Measurements from ENCODE around the gene FBXL22.
A peak's percentile ranks its signal among the peaks of the same experiment; 100 is the strongest.
"Not testable (repeated sequence)": the region's sequence is repeated elsewhere in the genome, so short reads cannot be mapped to it uniquely, and the experiment has no call there.

FBXL22 gene

DNA sequence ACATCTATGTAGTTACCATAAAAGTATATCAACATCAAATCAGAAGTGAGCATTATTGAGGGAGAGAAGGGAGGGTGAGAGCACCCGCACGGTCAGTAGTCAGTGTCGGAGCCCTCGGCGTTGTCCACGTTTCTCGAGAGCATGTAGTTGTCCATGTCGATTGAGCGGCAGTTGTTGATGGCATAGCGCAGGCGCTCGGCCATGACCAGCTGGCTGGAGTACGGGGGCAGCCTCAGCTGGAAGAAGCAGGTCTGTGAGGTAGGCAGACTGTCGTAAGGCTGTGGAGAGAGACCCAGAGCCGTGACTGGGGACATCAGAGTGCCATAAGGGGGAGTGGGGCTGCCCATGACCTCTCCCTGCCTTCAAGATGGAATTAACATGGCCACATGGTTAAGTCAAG lies 11.8 kb downstream of the FBXL22 start:
- TF ChIP-seq, protein P1, sequence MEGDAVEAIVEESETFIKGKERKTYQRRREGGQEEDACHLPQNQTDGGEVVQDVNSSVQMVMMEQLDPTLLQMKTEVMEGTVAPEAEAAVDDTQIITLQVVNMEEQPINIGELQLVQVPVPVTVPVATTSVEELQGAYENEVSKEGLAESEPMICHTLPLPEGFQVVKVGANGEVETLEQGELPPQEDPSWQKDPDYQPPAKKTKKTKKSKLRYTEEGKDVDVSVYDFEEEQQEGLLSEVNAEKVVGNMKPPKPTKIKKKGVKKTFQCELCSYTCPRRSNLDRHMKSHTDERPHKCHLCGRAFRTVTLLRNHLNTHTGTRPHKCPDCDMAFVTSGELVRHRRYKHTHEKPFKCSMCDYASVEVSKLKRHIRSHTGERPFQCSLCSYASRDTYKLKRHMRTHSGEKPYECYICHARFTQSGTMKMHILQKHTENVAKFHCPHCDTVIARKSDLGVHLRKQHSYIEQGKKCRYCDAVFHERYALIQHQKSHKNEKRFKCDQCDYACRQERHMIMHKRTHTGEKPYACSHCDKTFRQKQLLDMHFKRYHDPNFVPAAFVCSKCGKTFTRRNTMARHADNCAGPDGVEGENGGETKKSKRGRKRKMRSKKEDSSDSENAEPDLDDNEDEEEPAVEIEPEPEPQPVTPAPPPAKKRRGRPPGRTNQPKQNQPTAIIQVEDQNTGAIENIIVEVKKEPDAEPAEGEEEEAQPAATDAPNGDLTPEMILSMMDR (IDR thresholded peaks at IDR 0.05; ENCODE audit: control insufficient read depth, insufficient read depth, low read depth, low read length, missing control alignments), result no peak
- DNase-seq (ENCODE audit: low read depth), result no peak
- no peak overlapping the region for H3K4me3 ChIP-seq (ENCODE audit: control insufficient read depth, low read depth, low read length)

DNA sequence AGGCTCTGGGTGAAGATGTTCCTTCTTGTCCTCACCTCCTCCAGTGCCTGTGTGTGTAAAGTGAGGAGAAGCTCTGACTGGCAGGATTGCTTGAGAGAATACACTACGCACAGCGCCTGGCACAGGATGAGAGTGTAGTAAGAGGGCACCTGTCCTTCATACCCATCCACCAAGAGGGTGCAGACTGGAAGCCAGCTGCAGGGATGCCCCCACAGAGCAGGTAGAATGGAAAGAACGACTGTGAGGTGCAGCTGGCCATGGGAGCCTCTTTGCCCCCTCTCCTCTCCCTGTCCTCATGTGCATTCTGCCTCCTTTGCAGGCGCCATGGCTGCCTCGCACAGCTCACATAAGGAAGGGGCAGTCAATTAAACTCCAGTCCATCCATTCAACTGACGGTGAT lies 12.3 kb downstream of the FBXL22 start:
- TF ChIP-seq, protein P1 (IDR thresholded peaks at IDR 0.05; ENCODE audit: control insufficient read depth, insufficient read depth, low read depth, low read length, missing control alignments), result no peak
- H3K4me3 ChIP-seq (ENCODE audit: control insufficient read depth, low read depth, low read length), result no peak overlapping the region
- no peak for DNase-seq (ENCODE audit: low read depth)

DNA sequence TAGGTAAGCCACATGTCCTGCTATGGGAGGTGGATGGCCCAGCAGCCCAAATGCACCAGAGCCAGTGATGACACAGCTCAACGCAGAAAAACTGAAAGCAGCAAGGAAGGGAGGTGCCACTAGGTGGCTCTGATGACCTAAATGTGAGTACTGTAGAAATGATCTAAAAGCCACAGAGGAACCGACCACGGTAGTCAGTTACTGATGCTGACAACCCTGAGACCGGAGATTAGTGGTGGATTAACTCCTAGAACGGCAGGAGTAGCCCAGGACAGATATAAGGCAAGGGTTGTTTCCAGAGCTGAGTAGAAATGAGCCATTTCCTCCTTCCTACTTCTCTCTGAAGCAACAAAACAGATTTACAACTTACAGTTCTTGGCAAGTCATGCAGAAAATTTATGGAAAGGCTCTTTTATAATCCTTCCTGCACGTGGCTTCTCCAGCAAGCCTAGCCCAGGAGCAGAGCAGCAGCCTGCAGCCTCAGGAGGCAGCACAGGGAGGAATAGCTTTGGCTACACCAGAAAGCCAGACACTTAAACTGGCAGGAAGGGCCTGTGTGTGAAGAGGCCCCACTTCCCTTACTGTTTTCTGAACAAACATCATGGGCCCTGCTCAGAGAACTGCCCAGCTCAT lies 13.1 kb downstream of the FBXL22 start:
- DNase-seq (ENCODE audit: low read depth), result peak; percentile 63
- no peak overlapping the region for H3K4me3 ChIP-seq (ENCODE audit: control insufficient read depth, low read depth, low read length)
- TF ChIP-seq, protein P1 (IDR thresholded peaks at IDR 0.05; ENCODE audit: control insufficient read depth, insufficient read depth, low read depth, low read length, missing control alignments), result peak; percentile 76

DNA sequence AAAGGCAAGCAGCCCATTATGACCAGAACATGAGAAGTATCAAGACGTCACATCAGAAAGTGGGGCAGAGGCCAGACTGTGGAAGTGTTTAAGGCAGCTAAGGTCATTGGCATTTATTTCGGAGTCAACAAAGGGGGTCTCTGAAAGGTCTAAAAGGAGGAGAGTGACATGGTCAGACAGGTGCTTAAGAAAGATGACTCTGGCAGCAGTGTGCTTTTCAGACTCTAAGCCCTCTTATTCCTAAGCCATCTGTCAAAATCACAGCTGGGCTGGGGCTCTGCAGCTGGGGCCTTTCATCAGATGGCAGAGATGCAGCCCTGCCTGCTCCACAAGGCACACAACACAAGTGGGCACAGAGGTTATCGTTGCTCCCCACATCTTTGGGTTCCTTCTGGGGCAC lies 14.0 kb downstream of the FBXL22 start:
- TF ChIP-seq, protein P1 (IDR thresholded peaks at IDR 0.05; ENCODE audit: control insufficient read depth, insufficient read depth, low read depth, low read length, missing control alignments), result no peak
- DNase-seq (ENCODE audit: low read depth), result no peak
- no peak overlapping the region for H3K4me3 ChIP-seq (ENCODE audit: control insufficient read depth, low read depth, low read length)

DNA sequence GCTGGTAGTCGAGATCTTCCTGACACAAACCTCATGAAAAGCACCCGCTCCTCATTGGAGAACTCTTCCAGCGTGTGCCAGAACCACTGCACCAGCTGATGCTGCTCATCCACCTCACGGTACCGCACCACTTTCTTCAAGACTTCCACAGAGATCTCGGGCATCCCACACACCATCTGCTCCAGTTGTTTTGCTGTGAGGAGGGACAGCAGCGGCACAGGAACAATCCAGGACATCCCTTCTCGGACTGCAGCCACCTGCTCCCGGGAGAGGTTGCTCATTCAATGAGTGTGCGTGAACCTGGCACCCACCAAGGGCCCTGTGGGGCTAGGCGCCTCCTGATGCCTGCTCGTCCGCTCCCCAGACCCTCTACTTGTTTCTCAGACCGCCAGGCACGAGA lies 15.1 kb downstream of the FBXL22 start:
- H3K4me3 ChIP-seq (ENCODE audit: control insufficient read depth, low read depth, low read length), result no peak overlapping the region
- TF ChIP-seq, protein P1 (IDR thresholded peaks at IDR 0.05; ENCODE audit: control insufficient read depth, insufficient read depth, low read depth, low read length, missing control alignments), result no peak
- DNase-seq (ENCODE audit: low read depth), result no peak

DNA sequence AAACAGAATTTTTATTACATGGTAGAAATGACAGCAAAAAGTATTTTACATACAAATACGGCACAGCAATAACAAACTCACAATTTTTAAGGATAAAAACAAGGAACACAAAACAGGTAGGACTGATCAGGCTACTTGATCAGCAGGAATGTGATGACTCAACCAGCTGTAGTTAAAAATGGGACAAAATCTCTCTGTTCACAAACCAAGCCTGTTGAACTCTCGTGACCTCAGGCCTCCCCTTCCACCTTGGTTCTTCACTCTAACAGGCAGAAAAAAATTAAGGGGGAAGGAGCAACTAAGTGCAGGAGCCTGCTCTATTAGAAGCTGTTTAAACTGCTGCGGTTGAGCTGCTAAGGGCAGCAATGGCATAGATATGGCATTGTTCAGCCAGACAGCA lies 18.7 kb downstream of the FBXL22 start:
- H3K4me3 ChIP-seq (ENCODE audit: control insufficient read depth, low read depth, low read length), result no peak overlapping the region
- DNase-seq (ENCODE audit: low read depth), result no peak
- TF ChIP-seq, protein P1 (IDR thresholded peaks at IDR 0.05; ENCODE audit: control insufficient read depth, insufficient read depth, low read depth, low read length, missing control alignments), result no peak

DNA sequence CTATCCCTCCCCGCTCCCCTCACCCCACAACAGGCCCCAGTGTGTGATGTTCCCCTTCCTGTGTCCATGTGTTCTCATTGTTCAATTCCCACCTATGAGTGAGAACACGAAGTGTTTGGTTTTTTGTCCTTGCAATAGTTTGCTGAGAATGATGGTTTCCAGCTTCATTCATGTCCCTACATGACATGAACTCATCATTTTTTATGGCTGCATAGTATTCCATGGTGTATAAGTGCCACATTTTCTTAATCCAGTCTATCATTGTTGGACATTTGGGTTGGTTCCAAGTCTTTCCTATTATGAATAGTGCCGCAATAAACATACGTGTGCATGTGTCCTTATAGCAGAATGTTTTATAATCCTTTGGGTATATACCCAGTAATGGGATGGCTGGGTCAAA lies 20.0 kb downstream of the FBXL22 start:
- not testable (repeated sequence) for H3K4me3 ChIP-seq (ENCODE audit: control insufficient read depth, low read depth, low read length); DNase-seq (ENCODE audit: low read depth)

DNA sequence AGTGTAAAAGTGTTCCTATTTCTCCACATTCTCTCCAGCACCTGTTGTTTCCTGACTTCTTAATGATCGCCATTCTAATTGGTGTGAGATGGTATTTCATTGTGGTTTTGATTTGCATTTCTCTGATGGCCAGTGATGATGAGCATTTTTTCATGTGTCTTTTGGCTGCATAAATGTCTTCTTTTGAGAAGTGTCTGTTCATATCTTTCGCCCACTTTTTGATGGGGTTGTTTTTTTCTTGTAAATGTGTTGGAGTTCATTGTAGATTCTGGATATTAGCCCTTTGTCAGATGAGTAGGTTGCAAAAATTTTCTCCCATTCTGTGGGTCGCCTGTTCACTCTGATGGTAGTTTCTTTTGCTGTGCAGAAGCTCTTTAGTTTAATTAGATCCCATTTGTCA lies 20.4 kb downstream of the FBXL22 start:
- H3K4me3 ChIP-seq (ENCODE audit: control insufficient read depth, low read depth, low read length); DNase-seq (ENCODE audit: low read depth): not testable (repeated sequence)

DNA sequence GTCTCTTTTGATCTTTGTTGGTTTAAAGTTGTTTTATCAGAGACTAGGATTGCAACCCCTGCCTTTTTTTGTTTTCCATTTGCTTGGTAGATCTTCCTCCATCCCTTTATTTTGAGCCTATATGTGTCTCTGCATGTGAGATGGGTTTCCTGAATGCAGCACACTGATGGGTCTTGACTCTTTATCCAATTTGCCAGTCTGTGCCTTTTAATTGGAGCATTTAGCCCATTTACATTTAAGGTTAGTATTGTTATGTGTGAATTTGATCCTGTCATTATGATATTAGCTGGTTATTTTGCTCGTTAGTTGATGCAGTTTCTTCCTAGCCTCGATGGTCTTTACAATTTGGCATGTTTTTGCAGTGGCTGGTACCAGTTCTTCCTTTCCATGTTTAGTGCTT lies 23.6 kb downstream of the FBXL22 start:
- not testable (repeated sequence) for H3K4me3 ChIP-seq (ENCODE audit: control insufficient read depth, low read depth, low read length); DNase-seq (ENCODE audit: low read depth)

Data from AG09309 (cell line).